ENCODE measurements around the gene SIX4.
A peak's percentile ranks its signal among the peaks of the same experiment; 100 is the strongest.
"Not testable (repeated sequence)": the region's sequence is repeated elsewhere in the genome, so short reads cannot be mapped to it uniquely, and the experiment has no call there.

Gene SIX4

DNA sequence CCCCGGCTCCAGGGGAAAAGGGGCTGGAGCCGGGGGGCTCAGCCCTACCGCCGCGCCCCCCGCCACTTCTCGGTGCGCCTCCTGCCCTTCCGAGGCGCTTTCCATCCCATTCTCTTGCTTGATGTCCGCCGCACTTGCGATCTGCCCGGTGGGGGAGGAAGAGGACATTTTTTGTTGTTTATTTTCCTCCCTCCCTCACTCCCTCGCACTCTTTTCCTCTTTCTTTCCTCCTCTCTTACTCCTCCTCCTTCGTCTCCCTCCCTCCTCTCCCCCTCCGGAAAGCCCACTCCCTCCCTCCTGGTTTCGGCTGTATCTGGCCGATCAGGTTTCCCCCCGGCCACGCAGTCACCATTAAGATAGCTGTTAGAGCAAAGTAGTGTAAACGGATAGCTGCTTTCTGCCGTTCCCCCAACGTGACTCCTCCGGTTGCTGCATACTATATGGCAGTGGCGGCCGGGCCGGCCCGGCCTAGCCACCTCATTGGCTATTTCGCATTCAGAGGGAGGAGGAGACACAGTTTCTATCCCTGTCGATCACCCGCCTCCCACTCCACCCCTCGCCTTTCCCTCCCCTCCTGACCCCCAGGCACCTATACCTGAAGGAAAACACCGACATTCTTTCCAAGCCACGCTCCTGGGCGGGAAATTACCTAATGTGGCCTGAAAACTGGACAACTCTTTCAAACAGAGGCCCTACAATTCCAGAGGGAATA, at the start of gene SIX4:
TSS of gene SIX4 (minus strand) at position 445 of the 712 bp plus-strand sequence. CDS start at position 168, 277 bp downstream.
- peak in 1 of 3 donors; percentile 20 for DNase-seq (ENCODE audit: low read depth in 3 of 3)

DNA sequence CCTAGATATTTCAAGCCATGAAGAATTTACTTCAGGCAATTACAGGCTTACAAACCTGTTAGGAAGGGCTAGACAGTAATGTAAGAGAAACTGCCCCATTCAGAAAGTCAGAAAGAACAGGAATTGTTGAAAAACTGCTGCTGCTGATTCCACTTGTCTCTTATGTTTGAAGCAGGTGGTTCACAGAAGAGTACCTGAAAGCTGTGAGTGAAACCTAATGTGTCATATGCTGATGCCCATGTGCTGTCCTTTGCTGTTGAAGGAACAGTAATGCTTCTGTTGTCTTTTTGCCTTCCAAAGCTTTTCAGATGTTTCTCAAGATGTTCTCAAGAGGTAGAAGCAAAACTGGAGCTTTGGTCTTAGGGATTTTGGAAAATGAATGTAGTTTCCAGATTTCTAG, 49.4 kb upstream of the SIX4 start:
- no peak for DNase-seq (ENCODE audit: low read depth in 3 of 3)

DNA sequence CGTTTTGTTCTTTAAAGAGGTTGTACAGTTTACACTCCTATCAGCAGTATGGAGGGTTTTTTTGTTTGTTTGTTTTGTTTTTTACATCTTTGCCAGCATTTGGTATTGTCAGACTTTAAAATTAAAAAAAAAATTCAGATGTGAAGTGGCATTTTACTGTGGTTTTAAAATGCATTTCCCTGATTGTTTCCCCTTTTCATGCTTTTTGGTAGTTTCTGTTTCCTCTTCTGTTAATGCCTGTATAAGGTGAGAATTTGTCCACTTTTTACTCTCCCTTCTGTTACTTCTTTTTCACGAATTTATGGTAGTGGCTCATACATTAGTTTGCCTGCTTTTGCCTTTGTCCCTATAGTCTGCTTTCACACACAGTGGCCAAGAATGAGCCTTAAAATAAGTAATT, 47.0 kb upstream of the SIX4 start:
- no peak for DNase-seq (ENCODE audit: low read depth in 3 of 3)

DNA sequence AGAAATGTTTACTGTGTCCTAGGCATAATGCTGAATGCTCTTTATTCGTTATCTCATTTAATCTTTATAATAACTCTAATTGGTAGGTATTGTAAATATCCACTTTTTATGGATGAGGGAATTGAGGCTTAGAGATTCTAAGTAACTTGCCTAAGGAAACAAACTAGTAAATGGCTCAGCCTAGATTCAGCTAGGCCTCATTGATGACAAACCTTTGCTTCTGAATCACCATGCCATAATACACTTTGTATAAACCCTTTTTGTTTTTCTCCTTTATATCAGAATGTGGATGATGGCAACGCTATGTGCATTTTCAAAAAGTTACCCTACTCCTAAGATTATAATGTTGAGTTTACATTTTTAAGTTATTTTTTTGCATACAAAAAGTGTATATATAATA, 44.5 kb upstream of the SIX4 start:
- DNase-seq (ENCODE audit: low read depth in 3 of 3), result no peak

DNA sequence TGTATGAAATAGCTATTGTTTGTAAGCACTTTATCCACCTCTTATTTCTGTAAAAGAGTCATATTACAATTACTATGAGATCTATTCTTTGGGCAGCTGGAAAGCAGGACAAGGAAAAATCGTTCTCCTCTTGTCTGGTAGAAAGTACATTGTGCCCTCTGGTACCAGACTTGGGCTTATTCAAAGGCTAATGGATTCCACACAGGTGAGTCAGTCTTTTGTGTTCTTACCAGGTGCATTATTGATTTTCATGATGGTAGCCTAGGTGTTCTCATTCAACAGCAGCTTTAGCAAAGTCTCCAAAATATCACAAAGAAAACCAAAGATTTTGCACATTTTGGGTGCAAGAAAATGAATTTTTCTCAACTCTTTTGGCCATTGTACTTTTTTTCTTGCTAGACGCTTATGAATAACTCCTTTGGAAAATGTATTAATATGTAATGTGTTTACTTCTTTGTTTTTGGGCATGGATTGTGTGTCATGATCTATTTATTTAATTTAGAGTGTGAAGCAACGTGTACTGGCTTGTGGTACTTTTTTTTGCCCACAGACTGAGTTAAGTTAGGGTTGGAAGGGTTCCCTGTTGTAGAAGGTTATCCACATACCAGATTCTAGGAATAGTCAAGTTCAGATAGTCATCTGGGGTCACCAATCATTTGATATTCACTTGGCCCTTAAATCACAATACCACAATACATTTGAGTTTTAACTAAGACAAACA, 36.7 kb upstream of the SIX4 start:
- no peak for DNase-seq (ENCODE audit: low read depth in 3 of 3)

DNA sequence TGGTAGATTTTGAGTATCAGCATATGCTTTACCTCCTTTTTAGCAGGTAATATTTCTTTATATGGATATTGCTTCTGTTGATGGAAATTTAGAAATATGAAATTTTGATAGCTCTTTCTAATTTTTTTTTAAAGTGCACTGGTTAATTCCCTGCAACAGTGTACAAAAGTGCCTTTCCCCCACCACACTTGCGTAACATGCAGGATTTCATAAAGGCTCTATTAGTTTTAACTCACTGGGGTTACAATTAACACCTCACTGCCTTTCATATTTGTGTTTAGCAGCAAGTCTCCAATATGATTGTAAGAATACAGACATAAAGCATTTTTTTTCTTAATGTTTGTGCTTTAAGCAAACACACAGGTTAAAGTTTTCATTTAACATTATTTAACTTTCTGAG, 36.1 kb upstream of the SIX4 start:
- DNase-seq (ENCODE audit: low read depth in 3 of 3), result no peak

DNA sequence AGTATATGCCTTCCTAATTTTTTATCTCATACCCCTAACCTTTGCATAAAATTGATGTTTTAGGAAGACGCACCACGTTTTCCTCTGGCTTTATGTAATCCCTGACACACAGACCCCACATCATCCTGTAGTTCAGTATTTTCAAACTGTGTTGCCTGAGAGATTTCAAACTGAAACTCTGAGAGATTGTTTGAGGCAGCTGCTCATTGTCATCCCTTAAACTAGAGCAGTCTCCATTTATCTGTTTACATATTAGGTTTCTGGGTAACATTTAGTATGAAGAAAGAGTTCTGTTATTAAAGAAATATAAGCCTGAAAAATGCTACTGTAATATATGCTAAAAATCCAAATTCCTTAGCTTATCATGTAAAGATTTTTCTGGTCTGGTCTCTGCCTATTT, 34.7 kb upstream of the SIX4 start:
- DNase-seq (ENCODE audit: low read depth in 3 of 3), result no peak

DNA sequence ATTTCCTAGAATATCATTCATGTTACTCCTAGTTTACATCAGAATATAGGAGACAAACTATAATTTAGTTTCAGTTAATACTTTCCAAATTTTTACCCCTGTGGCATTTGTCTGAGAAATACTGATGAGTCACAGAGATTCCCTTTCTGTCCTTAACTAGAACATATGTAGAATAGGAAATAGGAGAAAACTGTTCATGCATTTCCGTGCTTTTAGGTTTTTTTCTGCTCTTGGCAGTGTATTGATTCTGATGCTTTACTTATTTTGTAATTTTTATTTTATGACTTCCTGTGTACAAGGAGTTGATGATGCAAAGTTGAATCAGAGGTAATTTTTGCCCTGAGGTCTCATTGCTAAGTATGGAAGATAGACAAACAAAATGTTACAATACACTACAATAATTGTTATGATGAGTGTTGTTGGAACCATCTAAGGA, 33.4 kb upstream of the SIX4 start:
- DNase-seq (ENCODE audit: low read depth in 3 of 3), result no peak

DNA sequence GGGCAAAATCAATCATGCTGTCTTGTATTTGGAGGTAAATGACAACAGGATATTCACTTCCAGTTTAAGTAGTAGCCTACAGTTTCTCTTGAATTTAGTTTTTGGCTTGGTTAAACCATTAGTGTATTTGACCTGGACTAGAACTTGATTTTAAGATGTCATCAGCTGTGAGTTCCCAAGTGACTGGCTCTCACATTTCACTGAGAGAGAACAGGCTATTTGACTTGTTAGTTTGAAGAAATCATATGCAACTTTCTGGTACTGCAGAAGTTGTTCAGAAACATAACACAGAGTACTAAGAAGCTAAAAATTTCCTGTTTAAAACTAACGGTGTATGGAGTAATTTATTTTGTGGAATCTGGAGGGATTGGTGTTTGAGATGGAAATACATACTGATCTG, 32.7 kb upstream of the SIX4 start:
- DNase-seq (ENCODE audit: low read depth in 3 of 3), result no peak

DNA sequence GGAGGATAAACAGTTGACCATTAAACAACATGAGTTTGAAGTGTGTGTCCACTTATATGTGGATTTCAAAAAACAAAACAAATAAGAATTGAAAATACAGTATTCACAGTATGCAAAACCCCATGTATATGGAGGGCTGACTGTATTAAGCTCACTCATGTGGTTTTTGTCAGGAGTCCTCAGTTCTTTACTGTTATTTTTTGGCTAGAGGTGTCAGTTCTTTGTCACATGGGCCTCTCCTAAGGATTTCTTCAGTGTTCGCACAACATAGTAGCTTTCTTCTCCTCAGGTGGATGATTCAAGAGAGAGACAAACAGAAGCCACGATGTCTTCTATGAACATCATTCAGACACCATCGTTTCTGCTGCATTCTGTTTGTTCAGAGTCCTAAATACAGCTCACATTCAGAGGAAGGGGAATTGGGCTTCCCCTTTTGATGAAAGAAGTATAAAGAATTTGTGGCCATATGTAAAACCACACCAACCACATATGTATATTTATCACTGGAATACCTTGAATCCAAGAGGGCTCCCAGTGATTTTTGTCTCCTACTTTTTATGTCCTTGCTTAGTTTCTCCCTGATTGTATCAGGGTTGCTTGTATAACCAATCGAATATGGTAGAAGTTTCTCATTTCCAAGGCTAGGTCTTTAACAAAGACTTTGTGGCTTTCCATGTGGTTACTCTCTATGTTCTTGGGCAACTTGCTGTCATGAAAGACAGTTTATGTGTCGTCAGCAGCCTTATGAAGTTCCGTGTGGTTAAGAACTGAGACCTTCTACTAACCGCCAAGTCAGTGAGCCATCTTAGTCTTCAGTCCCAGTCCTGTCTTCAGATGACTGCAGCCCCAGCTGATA, 29.3 kb upstream of the SIX4 start:
- DNase-seq (ENCODE audit: low read depth in 3 of 3), result peak; percentile 26 to 41 (median 35)

DNA sequence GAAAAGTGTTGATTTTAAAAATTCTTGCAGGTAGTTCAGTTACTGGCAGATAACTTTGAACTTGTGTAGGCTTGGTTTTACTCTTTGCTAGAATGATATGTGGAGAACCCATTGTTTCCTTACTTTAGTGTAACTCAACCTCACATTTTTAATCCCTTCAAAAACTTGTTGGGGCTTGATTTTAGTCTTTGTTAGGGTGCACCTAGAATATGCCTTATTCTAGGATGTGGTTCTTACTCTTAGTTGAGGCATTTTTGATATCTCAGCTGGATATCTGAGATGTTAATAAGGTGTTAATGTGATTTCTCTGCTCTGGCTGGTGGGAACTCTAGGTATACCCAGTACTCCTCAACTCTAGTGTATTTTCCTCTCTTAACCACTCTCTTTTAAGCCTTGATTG, 20.4 kb upstream of the SIX4 start:
- DNase-seq (ENCODE audit: low read depth in 3 of 3), result no peak

DNA sequence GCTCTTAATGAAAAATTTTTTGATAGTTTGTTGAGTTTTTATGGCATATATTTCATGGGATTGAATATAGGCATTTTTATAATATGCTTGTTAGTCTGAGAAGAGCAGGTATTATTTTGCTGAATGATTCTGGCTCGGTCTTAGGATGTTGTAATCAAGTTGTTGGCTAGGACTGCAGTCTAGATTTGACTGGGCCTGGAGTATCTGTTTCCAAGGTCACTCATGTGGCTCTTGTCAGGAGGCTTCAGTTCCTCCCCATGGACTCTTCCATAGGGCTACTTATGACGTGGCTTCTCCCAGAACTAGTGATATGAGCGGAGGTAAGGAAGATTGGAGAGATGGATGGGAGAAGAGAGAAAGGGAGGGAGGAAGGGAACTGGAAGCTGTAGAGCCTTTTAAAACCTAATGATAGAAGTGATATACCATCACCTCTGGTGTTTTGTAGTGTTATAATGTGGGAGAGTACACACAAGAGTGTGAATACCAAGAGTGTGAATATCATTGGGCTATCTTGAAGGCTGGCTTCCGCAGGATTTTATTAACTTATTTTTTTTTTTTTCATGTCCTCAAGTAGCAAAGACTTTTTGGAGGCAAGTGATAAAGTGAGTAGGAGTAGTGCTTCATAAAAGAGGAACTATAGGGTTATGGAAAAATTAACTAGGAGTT, 14.8 kb upstream of the SIX4 start:
- no peak for DNase-seq (ENCODE audit: low read depth in 3 of 3)

DNA sequence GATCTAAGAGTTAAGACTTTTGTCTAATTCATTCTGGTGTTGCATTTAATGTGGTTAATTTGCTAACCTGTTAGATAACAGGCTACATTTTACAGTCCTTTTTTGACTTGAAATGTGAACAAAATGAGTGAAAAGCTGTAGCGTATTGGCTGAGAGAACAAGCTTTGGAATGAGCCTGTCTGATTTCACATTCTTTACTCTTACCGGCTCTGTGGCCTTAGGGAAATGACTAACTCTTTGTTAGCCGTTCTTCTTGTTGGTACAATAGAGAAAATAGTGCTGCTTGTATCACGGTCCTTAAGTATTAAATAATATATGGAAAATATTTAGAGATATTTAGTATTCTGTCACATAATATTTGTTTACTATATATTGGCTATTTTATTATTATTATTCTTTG, 12.3 kb upstream of the SIX4 start:
- no peak for DNase-seq (ENCODE audit: low read depth in 3 of 3)

DNA sequence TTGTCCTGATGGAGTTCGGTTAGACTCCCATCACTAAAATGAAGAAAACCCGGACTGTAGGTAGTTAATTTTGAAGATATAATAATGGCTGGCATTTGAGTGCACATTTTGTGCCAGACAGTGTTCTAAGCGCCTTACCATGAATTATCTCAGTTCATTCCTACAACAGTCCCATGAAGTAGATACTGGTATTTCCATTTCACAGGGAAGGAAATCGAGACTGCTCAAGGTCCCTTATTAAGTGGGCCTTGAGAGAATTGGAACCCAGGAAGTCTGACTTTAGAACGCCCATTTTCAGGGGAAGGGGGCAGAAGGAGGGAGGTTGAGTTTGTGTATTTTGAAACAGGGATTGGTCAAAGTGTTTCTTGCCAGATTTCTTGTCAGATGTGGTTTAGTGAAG, 11.3 kb upstream of the SIX4 start:
- DNase-seq (ENCODE audit: low read depth in 3 of 3), result no peak

DNA sequence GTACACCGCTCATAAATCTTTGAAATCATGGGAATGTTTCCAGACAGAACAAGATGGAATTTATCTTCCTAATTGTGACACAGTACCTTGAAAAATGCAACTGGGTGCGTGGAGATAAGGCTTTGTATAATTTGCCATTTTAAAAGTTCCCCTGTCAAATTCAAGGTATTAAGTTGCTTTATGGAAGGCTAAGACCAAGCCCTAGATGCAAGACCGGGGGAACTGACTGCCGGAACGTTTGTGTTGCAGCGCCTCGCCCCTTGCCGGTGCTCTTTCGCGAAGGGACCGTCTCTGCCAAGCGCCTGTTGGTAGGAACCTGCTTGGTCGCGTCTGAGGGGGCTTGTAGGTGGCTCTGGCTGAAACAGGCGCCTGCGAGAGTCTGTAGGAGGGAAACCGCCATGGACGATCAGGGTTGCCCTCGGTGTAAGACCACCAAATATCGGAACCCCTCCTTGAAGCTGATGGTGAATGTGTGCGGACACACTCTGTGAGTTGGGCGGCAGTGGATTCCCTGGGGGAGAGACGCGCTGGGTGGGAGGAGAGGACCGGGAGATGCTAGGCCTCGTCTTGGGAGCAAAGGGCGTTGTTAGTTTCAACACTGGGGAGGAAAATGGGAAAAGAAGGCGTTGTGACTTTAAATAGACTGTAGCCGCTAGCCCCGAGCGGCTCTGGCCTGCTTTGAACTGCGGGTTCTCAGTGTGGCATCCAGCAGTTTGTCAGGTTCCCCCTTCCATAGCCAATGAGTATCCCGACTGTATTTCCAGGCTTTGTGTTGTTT, 10.5 kb upstream of the SIX4 start, which contains the start of gene MNAT1:
TSS of gene MNAT1 (plus strand) at position 297 of the 778 bp plus-strand sequence. CDS start at position 399, 102 bp downstream.
- peak in 2 of 3 donors; percentile 62 for DNase-seq (ENCODE audit: low read depth in 3 of 3)

DNA sequence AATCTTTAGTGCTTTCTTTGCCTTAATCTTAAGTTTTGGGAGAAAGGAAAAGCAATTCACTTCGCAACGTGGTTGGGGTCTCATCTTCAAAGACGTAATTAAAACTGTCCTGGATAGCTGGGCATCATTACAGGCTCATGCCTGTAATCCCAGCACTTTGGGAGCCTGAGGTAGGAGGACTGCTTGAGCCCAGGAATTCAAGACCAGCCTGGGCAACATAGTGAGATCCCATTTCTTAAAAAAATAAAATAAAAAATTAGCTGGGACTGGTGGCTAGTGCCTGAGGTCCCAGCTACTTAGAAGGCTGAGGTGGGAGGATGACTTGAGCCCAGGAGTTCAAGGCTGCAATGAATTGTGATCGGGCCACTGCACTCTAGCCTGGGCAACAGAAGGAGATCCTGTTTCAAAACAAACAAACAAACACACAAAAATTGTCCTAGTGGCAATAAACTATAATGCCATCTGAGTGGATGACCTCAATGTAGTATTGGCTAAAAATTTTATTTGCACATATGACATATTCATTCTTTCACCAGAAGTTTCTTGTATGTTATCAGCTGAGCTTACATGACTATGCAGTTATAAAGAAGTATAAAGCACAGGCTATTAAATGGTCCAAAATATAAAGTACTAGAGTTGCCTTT, 8.8 kb upstream of the SIX4 start:
- no peak for DNase-seq (ENCODE audit: low read depth in 3 of 3)

DNA sequence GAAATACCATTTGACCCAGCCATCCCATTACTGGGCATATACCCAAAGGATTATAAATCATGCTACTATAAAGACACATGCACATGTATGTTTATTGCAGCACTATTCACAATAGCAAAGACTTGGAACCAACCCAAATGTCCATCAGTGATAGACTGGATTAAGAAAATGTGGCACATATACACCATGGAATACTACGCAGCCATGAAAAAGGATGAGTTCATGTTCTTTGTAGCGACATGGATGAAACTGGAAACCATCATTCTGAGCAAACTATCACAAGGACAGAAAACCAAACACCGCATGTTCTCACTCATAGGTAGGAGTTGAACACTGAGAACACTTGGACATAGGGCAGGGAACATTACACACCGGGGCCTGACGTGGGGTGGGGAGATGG, 7.1 kb upstream of the SIX4 start:
- DNase-seq (ENCODE audit: low read depth in 3 of 3), result not testable (repeated sequence)

DNA sequence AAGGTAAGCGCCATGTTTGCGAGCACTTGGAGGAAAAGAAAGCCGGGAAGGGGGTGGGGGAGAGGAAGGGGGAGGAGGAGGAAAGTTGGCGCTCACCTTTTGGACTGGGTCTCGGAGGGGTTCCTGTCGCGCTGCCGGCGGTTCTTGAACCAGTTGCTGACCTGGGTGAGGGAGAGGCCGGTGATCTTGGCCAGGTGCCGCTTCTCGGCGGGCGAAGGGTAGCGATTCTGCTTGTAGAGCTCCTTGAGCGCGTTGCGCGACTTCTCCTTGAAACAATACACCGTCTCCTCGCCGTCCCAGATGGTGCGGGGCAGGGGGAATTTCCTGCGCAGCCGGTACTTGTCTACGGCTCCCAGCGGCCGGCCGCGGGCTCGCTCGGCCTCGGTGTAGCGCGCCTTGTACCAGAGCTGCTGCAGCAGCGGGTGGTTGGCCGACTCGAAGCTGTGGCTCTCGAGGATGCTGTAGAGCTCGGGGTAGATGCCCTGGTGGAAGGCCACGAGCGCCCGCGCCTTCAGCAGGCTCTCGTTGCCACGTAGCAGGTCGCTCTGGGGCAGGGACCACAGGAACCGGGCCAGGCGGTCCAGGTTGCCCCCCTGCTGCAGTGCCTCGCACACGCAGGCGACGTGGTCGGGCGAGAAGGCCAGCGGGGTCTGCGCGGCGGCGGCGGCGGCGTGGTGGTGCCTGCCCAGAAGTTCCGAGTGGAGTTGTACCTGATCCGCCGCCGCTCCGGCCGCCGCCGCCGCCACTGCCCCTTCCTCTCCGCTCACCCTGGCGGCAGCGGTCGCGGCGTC, 840 bp downstream of the SIX4 start:
- peak in 1 of 3 donors; percentile 20 for DNase-seq (ENCODE audit: low read depth in 3 of 3)

DNA sequence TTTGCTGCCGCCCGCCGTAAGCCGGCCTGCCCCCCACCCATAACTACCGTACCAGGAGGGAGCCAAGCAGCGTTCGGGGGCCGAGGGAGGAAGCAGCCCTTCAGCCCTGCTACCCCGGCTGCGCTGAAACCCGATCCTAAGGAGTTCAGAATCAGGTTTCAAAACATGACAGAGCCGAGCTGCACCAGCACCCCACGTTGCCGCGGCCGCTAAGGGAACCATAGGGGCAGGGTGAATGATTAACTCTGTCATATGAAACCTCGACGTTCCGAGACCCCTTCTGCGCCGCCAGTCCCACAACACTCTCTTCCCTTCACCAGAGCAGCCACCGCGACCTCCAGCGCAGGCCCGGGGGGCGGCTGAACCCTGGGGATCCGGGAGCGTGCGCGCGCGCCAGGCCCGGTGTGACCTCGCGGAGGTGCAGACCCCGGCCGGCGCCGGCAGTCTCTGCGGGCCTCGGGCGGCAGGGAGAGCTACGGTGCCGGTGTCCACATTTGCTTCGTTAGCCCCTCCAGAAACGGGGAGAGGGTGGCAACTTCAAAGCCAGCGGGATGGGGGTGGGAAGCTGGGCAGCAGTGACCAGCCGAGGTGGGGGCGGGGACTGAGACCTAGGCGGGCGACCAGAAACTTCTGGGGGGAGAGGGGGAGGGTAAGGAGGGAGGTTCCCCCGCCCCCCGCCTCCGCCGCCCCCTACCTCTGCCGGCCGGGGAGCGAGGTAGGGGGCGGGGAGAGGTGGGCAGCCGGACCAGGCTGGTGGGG, 1.6 kb downstream of the SIX4 start:
- DNase-seq (ENCODE audit: low read depth in 3 of 3), result no peak
